ENCODE measurements around the gene IL22RA2.
A peak's percentile ranks its signal among the peaks of the same experiment; 100 is the strongest.

IL22RA2 gene

DNA sequence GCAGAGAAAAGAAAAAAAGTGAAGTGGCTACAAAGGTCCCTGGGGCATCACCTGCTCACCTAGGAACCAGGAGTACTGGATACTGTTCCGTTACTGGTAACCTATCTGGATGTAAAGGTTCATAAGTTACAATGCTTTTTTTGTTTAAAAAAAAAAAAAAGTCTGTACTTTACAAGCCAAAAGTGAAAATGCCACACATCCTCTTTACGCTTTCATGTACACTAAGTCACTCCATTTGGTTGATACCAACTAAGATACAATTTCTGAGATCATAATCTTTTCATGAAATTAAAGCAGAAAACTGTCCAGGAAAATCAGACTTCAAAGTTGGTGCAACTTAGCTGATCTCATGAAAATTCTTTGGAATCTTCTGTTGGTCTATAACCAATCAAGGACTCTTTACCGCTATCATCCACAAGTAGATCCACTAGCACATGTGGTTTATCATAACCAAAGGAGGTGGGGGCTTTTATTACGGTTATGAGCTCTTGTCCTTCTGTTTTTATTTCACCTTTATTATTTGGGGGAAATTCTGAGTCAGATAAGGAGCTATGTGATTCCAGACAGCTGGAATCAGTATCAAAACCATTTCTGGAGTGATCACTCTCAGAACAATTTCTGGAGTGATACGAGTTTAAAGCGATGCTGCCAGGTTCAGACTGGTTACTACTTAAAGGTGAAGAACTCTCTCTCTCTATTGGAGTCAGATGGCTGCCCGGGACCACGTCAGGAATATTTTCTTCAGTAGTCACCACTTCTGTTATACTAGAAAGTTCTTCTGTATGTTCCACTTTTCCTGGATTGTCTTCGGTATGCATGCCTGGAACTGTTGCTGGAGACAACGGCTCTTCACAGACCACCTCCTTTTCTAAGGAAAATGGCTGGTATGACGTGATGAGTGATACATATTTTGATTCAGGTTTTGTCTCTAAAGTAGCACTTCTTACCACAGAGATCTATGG is 24.5 kb upstream of the IL22RA2 start:
- no peak for DNase-seq

DNA sequence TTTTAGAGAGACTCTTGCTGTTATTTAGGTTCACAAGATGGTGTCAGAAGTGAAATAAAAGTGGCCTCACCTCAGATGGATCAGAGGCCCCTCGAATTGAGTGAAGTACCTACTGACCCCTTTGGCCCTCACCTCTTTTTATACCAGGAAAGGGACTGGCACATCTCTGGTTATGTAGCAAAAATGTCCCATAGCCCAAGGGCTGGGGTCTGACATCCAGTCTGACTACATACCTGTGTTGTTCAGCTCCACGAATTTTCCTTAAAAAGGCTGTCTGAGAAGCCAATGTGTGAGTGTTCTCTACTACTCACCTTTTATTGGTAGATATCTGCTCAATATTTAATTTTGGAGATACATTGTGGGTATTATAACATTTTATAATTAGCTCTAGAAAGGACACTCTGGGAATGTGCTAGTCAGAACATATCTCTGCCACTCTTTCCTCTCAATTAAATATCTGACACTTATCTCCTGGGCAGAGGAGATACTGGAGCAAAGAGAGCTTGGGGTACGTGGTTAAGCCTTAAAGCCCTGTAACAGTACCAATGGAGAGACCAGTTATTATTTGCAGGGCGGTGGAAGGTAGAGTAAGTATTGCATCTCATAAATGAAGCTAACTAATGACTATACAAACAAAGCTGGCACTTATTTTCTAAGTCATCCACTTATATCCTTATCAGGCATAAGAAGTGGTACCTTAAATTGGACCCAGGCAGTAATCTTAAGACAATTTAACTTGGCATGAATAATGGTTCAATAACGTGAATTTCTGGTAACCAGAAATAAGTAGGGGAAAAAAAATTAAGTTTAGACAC is 20.0 kb upstream of the IL22RA2 start:
- no peak for DNase-seq

DNA sequence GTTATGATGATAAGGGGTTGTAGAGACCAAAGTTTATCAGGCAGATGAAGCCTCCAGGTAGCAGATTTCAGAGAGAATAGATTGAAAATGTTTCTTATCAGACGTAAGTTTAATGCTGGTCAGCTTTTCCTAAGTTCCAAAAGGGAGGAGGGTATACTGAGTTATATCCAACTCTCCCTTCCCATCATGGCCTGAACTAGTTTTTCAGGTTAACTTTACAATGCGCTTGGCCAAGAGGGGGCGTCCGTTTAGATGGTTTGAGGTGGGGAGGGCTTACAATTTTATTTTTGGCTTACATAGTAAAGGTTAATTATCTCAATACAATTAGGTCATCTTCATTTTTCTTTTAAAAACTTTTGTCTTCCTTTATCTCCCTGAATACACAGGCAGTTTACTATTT is 19.4 kb upstream of the IL22RA2 start:
- no peak for DNase-seq

DNA sequence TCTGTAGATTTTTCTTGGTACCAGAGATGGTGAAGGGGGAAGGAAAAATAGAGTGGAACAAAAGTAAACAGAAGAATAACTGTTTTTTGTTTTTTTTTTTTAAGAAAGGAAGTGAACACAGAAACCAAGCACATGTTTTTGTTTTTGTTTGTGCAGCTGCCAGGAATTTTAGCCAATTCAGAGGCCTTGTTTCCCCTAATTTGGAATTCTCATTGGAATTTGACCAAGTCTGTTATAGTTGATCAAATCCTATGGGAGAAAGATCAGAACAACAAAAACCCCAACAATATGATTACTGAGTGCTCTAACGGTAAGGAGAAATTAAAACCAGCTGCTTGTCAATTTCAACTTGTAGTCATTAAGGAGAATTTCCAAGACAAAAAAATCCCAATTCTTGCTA is 18.2 kb upstream of the IL22RA2 start:
- no peak for DNase-seq

DNA sequence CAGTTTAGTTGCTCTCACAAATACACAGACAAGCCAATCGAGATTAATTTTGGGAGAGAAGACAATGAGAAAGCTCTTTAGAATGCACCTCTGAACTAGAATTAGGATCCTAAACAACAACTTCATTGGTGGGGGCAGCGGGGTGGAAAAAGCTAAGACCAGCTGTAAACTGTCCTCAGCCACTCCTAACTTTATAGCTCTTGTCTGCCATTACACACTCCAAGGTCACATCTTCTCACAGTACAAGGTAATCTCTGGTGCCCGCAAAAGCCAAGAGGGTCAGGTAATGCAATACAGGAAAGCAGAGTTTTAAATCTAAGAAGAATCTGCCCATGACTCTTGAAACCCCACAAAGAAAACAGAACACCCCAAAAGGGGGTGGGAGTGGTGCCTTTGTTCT is 17.8 kb upstream of the IL22RA2 start:
- DNase-seq: no peak

DNA sequence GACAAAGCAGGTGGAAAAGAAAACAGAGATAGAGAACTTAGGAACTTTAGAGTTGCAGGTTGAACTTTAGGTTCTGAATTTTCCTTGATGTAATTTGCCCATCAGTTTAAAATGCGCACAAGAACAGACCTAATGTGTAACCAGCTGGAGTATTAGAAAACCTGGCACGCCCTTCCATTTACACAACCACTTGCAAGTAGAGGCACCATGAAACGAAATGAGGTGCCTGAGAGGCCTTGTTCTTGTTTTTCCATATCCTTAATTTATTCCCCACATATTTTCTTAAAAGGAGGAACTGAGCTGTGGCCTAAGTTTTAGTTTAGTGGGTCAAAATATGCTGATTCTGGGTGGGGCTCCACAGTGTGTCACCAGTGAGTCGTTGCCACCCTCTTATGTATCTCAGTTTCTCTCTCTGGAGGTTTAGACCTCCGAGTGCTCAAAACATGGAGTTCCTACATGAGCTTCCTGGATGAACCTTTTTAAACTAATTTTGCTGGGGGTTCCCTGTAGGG is 17.2 kb upstream of the IL22RA2 start:
- DNase-seq: no peak

DNA sequence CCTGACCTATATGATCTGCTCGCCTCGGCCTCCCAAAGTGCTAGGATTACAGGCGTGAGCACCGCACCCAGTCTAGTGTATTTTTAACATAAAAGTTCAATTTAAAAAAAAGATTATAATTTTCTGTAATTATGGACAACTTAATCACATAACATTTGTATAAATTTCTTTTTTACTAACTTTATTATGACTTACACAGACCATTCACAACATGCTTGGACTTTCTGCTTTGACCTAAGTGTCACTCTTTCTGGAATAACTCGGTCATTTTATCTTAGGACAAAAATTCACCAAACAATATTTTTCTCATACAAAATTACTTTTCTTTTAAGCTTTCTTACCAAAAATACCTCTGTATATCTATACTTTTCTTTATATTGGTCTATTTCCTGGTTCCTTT is 15.4 kb upstream of the IL22RA2 start:
- peak; percentile 5 for DNase-seq

DNA sequence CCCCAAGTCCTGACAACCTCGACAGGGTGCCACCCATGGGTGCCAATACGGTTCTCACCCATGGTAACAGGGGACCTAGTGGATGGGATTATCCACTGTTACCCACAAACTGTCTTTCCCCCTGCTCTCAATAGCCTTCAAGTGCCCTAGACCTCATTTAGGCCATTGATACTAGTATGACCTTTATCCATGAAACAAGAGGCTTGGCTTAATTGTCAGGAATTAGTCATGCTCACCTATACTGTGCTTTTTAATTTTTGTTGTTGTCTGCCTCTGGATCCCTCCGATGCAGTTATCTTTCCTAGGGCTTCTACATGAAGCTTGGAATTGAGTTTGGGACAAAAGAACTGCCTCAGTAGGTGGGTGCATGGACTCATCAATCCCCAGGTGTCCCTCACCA is 11.8 kb upstream of the IL22RA2 start:
- DNase-seq: no peak

DNA sequence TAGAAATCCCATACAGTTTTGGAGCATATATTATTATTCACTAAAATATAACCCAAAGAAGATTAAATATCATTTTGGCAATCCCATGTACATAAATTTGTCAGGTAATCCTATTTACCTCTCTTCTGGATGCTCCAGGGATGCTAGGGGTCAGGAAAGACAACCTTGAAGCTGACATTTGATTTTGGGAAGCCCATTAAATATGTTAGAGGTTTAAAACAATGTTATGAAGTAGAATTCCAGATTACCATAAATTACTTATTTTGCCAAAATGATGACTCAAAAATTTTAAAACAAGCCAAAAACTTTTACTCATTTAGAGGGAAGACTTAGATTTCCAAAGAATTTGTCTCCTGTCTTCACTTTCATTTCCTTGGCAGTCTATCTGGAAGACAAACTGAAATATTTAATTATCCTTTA is 9.2 kb upstream of the IL22RA2 start:
- DNase-seq: no peak

DNA sequence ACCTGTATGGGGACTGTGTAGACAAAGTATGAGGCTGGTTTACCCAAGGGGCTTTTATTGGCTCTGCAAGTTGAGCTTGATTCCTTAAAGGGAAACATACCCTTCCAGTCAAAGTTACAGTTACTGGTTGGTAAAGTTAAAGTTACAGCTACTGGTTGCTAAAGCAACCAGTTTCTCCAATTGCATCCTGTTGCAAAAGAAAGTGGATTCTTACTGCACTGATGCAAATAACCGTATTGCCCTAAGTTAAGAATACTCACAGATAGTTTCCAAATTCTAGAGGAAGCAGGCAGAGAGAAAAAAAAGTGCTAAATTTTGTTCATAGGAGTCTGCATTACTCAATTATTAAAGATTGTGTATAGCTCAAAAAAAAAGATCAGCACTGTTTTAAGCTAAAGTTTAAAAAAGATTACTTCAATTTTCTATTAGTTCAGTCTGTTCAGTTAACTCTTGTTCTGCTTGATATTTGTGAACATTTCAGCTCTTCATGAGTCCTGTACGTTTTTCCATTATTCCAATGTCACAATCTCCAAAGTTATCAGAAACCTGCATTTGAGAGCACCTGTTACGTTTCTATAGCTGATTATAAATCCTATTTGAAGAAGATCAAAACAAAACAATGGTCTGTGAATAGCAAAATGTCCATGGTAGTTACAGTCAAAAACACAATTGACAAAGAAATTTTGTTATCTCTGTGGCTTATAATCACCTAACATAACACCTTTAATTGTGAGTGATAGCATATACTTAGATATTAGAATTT is 8.6 kb upstream of the IL22RA2 start:
- DNase-seq: no peak

DNA sequence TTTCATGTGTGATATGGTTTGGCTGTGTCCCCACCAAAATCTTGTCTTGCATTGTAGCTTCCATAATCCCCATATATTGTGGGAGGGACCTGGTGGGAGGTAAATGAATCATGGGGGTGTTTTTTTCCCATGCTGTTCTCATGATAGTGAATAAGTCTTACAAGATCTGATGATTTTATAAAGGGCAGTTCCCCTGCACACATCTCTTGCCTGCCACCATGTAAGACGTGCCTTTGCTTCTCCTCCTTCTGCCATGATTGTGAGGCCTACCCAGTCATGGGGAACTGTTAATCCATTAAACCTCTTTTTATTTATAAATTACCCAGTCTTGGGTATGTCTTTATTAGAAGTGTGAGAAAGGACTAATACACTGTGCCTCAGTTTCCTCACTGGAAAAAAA is 4.2 kb upstream of the IL22RA2 start:
- no peak for DNase-seq

DNA sequence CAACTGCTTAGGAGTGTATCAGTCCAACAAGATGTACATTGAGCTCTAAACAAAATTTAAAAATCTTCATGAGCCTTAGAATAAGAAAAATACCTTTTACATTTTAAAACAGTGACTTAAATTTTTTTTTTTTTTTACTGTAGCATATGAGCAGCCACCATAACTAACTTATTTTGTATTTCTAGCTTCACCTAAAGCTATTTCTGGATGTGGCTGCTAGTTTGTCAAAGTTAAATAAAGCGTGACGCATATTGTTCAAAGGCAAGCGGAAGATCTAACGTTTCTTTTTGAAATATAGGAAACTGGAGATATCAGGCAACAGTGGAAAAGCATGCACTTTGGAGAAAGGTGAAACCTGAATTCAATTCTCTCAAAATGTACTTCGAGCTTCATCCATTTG is 3.3 kb upstream of the IL22RA2 start:
- no peak for DNase-seq

DNA sequence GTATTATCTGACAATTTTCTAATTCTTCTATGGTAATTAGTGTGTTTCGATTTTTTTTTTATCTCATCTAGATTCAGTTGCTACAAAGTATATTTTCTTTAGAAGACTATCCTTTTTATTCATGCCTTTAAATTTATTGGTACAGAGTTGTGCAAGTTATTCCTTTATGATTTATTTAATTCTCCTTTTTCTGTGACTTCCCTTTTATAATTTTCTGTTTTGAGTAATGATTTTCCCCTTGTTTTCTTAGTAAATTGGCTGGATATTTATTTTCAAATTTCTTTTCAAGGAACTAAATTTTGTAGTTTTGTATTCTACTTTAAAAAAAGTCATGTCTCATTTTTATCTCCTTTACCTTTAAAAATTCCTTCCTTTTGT is 2.4 kb upstream of the IL22RA2 start:
- no peak for DNase-seq

DNA sequence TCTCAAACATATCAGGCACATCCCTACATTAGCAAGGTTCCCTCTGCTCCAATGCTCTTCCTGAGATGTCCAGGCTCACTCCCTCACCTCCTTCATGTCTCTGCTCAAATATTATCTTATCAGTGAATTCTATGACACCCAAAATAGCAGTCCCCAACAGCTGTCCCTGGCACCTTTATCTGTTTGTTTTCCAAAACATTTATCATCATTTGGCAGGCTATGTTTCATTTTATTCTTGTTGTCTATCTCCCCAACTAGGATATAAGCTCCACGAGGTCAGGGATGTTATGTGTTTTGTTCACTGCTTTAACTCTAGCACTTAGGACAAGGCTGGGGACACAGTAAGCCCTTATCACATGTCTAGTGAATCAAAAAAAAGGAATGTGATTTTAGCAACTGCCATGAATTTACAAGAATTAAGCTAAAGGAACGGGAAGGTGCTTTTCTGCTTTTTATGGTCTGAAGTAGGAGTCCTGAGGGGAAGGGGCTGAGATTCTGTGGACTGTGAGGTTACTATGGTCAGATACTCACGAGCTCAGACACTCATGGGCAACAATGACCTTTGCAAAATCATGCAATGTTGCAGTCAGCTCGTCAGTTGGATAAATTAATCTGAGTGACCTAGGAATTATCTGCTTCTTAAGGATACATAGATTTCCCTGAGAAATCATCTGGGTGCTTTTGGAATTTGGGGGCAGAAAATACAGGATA is 1.9 kb upstream of the IL22RA2 start:
- DNase-seq: no peak

DNA sequence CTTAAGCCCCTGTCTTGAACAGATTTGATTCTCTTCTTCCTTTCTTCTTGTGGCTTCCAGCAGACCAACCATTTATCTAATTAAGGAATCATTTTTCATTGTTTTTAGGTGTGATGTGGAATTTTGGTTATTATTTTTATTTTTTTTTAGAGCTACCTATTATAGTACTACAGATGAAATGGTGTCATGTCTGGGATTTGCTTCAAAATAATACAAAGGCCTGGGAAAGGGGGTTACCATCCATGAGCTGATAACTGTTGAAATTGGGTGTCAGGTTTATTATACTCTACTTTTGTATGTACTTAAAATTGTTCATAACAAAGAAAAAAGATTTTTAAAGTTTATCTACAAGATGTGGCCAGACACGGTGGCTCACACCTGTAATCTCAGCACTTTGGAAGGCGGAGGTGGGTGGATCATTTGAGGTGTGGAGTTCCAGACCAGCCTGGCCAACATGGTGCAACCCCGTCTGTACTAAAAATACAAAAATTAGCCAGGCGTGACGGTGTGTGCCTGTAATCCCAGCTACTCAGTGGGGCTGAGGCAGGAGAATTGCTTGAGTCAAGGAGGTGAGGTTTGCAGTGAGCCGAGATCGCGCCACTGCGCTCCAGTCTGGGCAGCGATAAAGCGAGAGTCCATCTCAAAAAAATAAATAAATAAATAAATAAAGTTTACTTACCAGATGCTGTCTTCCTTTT is 561 bp downstream of the IL22RA2 start:
- no peak for DNase-seq

DNA sequence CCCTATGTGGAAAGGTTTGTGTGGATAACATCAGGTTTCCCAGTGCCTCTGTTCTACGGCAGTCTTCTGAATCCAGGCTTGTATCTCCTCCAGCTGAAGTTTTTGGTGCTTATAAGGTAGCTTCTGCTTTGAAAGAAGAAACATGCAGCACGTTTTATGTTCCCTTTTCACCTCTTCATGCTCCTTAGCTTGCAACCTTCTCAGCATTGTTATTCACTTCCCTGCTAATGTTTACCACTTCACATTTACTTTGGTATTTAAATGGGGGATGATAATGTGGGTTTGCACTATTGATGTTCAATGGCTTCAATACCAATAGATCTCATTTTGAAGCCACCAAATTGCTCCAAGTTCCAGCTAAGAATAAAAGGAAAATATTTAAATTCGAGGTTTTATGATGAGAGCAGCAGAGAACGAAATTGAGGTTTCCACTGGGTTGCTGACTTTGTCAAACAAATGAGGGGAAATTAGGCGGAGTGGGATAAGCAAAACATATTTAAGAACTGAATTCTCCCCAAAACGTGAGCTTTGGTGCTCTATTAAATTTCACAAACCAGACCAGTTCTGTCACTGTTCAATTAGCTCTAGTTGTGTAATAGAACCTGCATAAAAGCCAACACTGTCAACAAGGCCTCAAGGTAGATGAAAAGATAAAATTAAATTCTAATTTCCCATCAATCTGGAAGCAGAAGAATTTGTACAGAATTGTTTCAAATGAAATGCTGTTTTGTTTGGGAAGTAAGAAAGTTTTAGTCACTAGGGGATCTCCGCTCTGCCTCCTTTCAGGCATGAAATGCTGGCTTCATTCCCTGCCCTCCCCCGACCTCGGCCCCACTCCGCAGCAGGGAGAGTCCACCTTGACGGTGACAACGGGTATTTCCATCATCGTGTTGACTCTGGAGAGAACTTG is 1.4 kb downstream of the IL22RA2 start:
- DNase-seq: no peak

DNA sequence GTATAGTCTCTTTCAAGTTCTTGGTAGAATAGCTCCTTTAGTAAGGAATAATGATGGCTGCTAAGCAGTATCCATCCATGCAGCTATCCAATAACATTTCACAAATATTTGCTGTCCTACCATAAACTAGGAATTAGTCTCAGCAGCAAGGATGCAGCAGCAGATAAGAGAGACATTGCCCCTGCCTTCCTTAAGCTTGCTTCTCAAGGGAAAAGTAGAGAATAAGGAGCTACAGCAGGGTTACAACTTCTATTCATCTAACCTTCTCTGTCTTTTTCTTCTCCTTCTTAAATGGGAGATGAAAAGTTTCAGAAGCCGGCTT is 2.4 kb downstream of the IL22RA2 start:
- no peak for DNase-seq

DNA sequence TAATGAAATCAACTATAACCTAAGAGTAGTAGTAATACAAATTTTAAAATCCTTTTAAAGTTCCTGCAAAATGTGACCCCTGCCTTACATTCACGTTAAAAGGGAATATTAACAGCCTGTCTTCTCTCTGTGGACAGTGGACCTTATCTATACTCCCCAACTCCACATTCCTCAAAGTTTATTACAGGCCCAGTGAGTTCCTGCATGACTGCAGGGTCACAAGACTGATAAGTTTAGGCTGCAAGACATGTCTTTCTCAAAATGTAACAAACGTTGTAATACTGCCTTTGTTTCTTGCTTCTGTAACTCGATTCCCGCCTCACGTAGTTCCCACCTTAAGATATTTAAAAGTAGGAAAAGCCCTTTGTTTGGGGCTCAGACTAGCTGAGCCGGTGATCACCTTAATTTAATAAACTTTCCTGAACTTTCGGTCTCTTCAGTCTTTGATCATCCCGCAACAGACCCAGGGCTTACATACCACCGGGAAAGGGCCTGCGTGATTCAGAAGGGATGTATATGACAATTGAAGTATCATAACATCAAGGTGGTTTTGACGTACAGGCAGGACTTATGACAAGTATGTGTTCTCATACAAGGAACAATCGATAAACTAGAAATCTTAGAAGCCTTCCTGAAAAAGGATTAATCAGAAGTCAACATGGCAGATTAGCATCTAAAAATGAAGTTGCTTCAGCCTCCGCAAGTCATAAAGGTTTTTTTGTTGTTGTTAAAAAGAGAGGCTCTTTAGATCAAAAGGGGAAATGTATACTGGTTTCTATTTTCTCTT is 3.0 kb downstream of the IL22RA2 start:
- no peak for DNase-seq

DNA sequence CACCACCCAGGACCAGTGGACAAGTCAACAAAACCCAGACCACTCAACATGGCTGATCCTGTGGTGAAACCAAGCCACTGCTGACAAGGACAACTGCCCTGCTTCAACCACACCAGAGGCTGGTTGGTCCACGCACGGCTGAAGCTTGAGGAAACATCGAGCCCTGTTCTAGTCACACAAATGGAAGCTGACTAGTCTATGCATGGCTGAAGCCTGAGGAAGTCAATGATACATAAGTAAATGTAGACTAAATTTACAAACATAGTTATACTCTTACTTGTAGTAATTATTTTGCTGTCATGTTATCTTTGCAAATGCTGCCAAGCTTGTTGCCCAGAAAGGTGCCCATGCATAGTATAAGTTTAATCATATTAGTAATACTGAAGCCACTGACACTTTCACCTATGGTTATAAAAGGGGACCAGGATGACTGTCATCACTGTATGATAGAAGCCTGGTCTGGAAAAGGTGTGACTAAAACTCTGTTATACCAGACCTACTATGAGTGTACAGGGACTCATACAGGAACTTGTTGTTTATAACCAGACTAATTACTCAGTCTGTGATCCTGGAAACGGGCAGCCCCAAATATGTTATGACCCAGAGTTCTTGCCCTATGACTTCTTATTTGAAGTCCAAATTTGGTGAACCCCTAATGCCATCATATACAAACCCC is 5.6 kb downstream of the IL22RA2 start:
- DNase-seq: no peak
